WERI-Rb-1 (cell line): ENCODE data around the gene REPS2.
A peak's percentile ranks its signal among the peaks of the same experiment; 100 is the strongest.

ENCODE experiments used
- DNase-seq: peaks from one replicate; pipeline ENCODE4 v3.0.0-alpha.2; 2020
- H3K27ac ChIP-seq: fragments of 250-450 bp; sonication (Bioruptor Pico); 2 replicates; pipeline ENCODE4 v1.5.1; 2020; ENCODE audit warnings: mild to moderate bottlenecking, moderate library complexity
- H3K27me3 ChIP-seq: fragments of 250-450 bp; sonication (Bioruptor Pico); 2 replicates; pipeline ENCODE4 v1.5.1; 2021; ENCODE audit warnings: mild to moderate bottlenecking, low read depth, moderate library complexity; ENCODE audit not compliant: insufficient read depth, severe bottlenecking
- H3K36me3 ChIP-seq: fragments of 250-450 bp; sonication (Bioruptor Pico); 2 replicates; pipeline ENCODE4 v1.5.1; 2020; ENCODE audit warnings: mild to moderate bottlenecking, moderate library complexity
- H3K4me3 ChIP-seq: 2 replicates; pipeline ENCODE4 v1.5.1; 2011; ENCODE audit warnings: low read depth, mild to moderate bottlenecking, control low read depth, low read length
- H3K9me3 ChIP-seq: fragments of 250-450 bp; sonication (Bioruptor Pico); 2 replicates; pipeline ENCODE4 v1.5.1; 2021; ENCODE audit warnings: mild to moderate bottlenecking, moderate library complexity; ENCODE audit not compliant: severe bottlenecking
- CTCF ChIP-seq: IDR thresholded peaks from 2 replicates; pipeline ENCODE4 v1.5.1; 2011; ENCODE audit warnings: low read depth, mild to moderate bottlenecking, control low read depth, inconsistent platforms, low read length

The REPS2 gene

GRCh38 chrX:17104433-17104832 is 158.0 kb downstream of the REPS2 start:
- no peak for DNase-seq
- TF ChIP-seq CTCF: no peak
- Histone ChIP-seq H3K9me3 (no peaks in the 10 kb centered on the region), H3K27ac (no peak overlapping the region), H3K4me3 (no peak overlapping the region), H3K27me3 (peaks cover 22% of the 10 kb centered on the region), H3K36me3 (no peaks in the 10 kb centered on the region)

GRCh38 chrX:17120816-17121215 is 174.4 kb downstream of the REPS2 start:
- no peak overlapping the region for H3K4me3 ChIP-seq
- no peak overlapping the region for H3K27ac ChIP-seq
- no peak for DNase-seq
- H3K36me3 ChIP-seq: no peaks in the 10 kb centered on the region
- peaks cover 2% of the 10 kb centered on the region for H3K27me3 ChIP-seq
- no peak for TF ChIP-seq CTCF
- H3K9me3 ChIP-seq: no peaks in the 10 kb centered on the region

GRCh38 chrX:17154001-17154400 is 207.5 kb downstream of the REPS2 start:
- Histone ChIP-seq H3K9me3 (no peaks in the 10 kb centered on the region), H3K36me3 (no peaks in the 10 kb centered on the region), H3K27me3 (peaks cover 7% of the 10 kb centered on the region), H3K27ac (no peak overlapping the region), H3K4me3 (no peak overlapping the region)
- TF ChIP-seq CTCF: no peak
- no peak for DNase-seq

GRCh38 chrX:17160975-17161374 is 214.5 kb downstream of the REPS2 start:
- 0 out of 2 replicates have a peak, but pooled peaks have one; percentile 1 for TF ChIP-seq CTCF
- no peak overlapping the region for H3K4me3 ChIP-seq
- H3K9me3 ChIP-seq: peaks cover 8% of the 10 kb centered on the region
- no peaks in the 10 kb centered on the region for H3K36me3 ChIP-seq
- DNase-seq: no peak
- H3K27ac ChIP-seq: no peak overlapping the region
- H3K27me3 ChIP-seq: peaks cover 8% of the 10 kb centered on the region

GRCh38 chrX:17161991-17162390 is 215.5 kb downstream of the REPS2 start:
- no peak for DNase-seq
- H3K36me3 ChIP-seq: no peaks in the 10 kb centered on the region
- H3K27me3 ChIP-seq: peaks cover 9% of the 10 kb centered on the region
- H3K27ac ChIP-seq: no peak overlapping the region
- H3K9me3 ChIP-seq: peaks cover 8% of the 10 kb centered on the region
- TF ChIP-seq CTCF: no peak
- H3K4me3 ChIP-seq: no peak overlapping the region

- TF ChIP-seq CTCF: no peak
- no peak for DNase-seq
- Histone ChIP-seq H3K27me3 (peaks cover 21% of the 10 kb centered on the region), H3K36me3 (no peaks in the 10 kb centered on the region), H3K4me3 (no peak overlapping the region), H3K27ac (no peak overlapping the region), H3K9me3 (peaks cover 8% of the 10 kb centered on the region)
Measured at GRCh38 chrX:17164079-17164478, 217.6 kb downstream of the REPS2 start.
